GM08714 (cell line): ENCODE measurements around the gene SORCS2.

ENCODE experiments used
- H3K4me3 ChIP-seq: fragments of 200-500 bp; sonication (Bioruptor generic); 2 replicates; pipeline ENCODE4 v1.5.1; 2014; ENCODE audit warnings: mild to moderate bottlenecking, low read length, inconsistent platforms
- ZNF274 ChIP-seq: IDR thresholded peaks from 2 replicates; pipeline ENCODE4 v1.6.1; 2012; ENCODE audit warnings: mild to moderate bottlenecking, low read depth, low read length

SORCS2 gene

GRCh38 chr4:7381890-7382633, 189.7 kb downstream of the SORCS2 start:
- no peak overlapping the region for H3K4me3 ChIP-seq
- TF ChIP-seq ZNF274: no peak

GRCh38 chr4:7382634-7383014, 190.3 kb downstream of the SORCS2 start:
- no peak overlapping the region for H3K4me3 ChIP-seq
- no peak for TF ChIP-seq ZNF274

GRCh38 chr4:7383266-7383665, 190.9 kb downstream of the SORCS2 start:
- no peak overlapping the region for H3K4me3 ChIP-seq
- TF ChIP-seq ZNF274: no peak

- no peak for TF ChIP-seq ZNF274
- H3K4me3 ChIP-seq: no peak overlapping the region
Measured at GRCh38 chr4:7384003-7384928, 191.9 kb downstream of the SORCS2 start.

GRCh38 chr4:7384929-7385890, 192.9 kb downstream of the SORCS2 start:
- H3K4me3 ChIP-seq: no peak overlapping the region
- TF ChIP-seq ZNF274: no peak

- TF ChIP-seq ZNF274: no peak
- H3K4me3 ChIP-seq: no peak overlapping the region
Measured at GRCh38 chr4:7387925-7388324, 195.6 kb downstream of the SORCS2 start.

GRCh38 chr4:7388627-7389026, 196.3 kb downstream of the SORCS2 start:
- TF ChIP-seq ZNF274: no peak
- no peak overlapping the region for H3K4me3 ChIP-seq

GRCh38 chr4:7389101-7389701, 196.9 kb downstream of the SORCS2 start:
- H3K4me3 ChIP-seq: no peak overlapping the region
- no peak for TF ChIP-seq ZNF274

- TF ChIP-seq ZNF274: no peak
Measured at GRCh38 chr4:7389719-7390118, 197.4 kb downstream of the SORCS2 start.

GRCh38 chr4:7390336-7390735, 198.0 kb downstream of the SORCS2 start:
- no peak for TF ChIP-seq ZNF274
- no peak overlapping the region for H3K4me3 ChIP-seq

More at GRCh38 chr4:7389719-7390118, 197.4 kb downstream of the SORCS2 start:
- H3K4me3 ChIP-seq: no peak overlapping the region

GRCh38 chr4:7390906-7391636, 198.7 kb downstream of the SORCS2 start:
- no peak for TF ChIP-seq ZNF274
- no peak overlapping the region for H3K4me3 ChIP-seq

- no peak for TF ChIP-seq ZNF274
Measured at GRCh38 chr4:7391637-7392437, 199.5 kb downstream of the SORCS2 start.

More at GRCh38 chr4:7391637-7392437, 199.5 kb downstream of the SORCS2 start:
- no peak overlapping the region for H3K4me3 ChIP-seq
